RPMI8226 (cell line): ENCODE results near the gene TNS4.
A peak's percentile ranks its signal among the peaks of the same experiment; 100 is the strongest.

ENCODE experiments used
- DNase-seq: peaks from one replicate; pipeline ENCODE4 v3.0.0-alpha.2; 2015

The TNS4 gene

GRCh38 chr17:40534371-40535189 is 33.2 kb upstream of the TNS4 start:
- DNase-seq = no peak

GRCh38 chr17:40533896-40534295 is 32.5 kb upstream of the TNS4 start:
- DNase-seq = no peak

DNA sequence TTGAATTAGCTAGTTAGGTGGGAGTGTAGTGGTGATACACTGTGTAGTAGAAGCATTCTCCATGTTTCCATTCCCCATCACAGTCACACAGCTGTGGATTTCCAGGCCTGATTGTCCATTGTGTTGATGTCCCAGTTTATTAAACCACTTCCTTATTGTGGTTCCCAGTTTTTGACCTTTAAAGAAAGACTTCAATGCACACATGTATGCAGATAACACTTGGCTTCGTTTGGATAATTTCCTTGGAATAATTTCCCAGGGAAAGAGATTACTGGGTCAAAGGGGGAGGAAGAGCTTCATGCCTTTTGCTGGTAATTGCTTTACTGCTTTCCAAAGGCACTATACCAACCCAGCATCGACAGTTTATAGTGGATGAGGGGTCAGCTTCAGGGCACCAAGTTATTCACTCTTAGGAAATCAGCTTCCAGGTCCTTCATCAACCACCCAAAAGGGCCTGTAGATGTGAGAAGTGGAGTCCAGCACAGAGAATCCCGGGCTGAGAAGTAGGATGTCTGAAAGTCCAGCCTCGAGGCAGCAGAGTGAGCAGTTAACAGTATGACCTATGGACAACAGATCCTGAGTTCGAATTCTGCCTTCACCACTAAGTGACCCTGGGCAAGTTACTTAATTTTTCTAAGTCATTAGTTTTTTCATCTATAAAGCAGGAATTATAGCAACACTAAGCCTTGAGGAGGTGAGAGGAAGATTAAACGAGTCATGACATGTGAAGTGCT is 31.3 kb upstream of the TNS4 start:
- no peak for DNase-seq

GRCh38 chr17:40531051-40531991 is 29.9 kb upstream of the TNS4 start:
- DNase-seq = no peak

- DNase-seq = no peak
Measured at GRCh38 chr17:40530531-40530994, 29.1 kb upstream of the TNS4 start.

DNA sequence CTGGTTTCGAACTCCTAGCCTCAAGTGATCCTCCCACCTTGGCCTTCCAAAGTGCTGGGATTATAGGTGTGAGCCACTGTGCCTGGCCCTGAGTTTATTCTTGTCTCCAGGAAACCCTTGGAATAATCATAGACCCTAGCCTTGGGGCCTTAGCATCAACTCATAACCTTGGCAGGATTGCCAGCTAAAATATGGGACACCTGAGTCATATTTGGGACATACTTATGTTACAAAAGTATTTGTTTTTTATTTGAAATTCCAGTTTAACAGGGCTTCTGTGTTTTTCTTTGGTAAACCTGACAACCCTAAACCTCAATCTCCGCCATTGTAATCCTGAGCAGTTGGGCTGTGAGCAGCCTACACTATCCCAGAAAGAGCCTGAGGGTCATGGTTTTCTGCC is 28.6 kb upstream of the TNS4 start:
- no peak for DNase-seq

GRCh38 chr17:40528692-40529417 is 27.4 kb upstream of the TNS4 start:
- no peak for DNase-seq

DNA sequence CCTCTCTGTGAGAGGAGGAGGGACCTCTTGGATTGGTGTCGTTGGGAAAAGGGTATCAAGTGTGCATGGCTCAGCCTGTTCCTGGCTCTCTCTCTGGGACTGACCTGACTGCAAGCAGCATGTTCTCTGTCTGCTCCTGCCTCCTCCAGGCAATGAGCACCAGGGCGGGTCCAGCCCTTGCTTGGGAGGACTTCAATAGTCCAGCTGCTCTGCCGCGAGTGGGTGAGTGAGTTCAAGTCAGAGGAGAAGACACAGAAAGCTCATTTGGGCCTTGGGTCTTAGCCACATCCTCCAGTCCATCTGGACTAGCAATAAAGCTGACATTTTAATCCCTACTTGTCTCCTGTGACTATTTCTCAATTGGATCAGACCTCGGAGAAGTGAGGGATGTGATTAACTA is 25.2 kb upstream of the TNS4 start:
- no peak for DNase-seq

- no peak for DNase-seq
Measured at GRCh38 chr17:40525294-40525693, 23.9 kb upstream of the TNS4 start.

- no peak for DNase-seq
Measured at GRCh38 chr17:40524243-40524965, 23.0 kb upstream of the TNS4 start.

DNA sequence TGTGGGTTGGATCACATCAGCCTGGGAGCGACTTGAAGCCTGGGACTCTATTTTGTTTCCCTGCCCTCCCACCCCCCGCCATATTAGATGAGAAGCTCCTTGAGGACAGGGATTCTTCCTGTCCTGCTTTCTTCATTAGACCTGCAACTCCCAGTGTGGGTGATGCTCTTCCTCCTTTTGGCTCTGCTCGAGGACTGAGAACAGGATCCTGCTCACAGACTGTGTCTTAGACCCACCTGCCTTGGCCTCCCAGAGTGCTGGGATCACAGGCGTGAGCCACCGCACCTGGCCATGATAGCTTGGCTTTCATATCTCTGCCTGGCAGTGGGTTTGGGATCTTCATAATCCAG is 21.5 kb upstream of the TNS4 start:
- DNase-seq = no peak

- no peak for DNase-seq
Measured at GRCh38 chr17:40522250-40522960, 21.0 kb upstream of the TNS4 start.

- DNase-seq = no peak
Measured at GRCh38 chr17:40520991-40521453, 19.6 kb upstream of the TNS4 start.

GRCh38 chr17:40519089-40519775 is 17.8 kb upstream of the TNS4 start:
- DNase-seq = no peak

DNA sequence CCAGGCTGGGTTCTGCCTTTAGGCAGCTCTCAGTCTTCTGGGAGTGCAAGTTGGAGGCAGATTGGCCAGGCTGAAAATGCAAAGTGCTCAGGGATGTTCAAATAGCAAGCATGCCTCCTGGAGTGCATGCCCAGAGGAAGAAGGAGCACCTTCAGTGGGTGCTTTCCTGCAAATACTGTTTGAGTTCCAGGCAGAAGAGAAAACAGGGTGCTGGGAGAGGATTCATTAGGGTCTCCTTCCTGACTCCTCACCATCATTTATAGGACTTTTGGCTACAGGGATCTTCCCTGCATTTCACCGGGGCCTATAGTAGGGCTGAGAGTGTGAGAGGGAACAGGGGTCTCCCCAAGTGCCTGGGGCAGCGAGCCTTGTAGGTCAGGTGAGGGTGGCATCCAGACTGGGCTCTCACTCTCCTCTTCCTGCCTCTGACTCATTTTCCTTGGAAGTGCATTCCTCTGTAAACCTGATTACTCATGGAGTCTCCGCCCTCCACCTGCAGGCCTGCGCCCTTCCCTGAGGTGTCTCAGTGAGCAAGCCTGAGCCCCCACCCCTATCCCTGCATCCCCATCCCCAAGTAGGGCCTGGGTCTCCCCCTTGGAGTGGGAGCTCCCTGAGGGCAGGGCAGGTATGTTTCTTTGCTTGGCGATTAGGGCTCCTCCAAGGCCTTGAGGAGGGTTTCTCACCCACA is 17.1 kb upstream of the TNS4 start:
- DNase-seq = no peak

DNA sequence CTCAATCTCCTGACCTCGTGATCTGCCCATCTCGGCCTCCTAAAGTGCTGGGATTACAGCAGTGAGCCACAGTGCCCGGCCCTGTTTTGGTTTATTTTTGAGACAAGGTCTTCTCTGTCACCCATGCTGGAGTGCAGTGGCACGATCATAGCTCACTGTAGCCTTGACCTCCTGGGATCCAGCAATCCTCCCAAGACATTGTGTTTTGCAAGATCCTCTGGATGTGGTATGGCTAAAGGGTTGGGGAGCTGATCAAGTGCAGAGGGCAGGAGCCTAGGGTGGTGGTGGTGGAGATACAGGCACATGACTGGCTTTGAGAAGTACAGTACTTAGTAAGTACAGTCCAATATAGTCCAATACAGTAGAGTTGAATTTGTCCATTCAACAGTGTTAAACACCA is 16.6 kb upstream of the TNS4 start:
- no peak for DNase-seq

DNA sequence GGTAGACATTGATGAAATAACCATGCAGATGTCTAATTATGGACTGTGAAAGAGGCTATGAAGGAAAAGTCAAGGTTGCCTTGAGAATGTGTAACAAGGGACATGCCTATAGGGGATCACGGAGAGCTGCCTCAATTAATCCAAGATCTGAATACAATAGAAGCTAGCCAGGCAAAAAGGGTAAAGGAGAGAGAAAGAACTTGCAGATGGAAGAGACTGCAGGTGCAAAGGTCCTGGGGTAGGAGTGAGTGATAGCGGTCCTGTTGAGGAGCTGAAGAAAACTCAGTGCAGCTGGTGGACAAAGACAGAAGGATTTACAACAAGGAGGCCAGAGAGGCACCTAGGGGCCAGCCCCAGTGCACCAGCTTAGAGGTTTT is 15.9 kb upstream of the TNS4 start:
- DNase-seq = no peak

- DNase-seq = peak; percentile 52
Measured at GRCh38 chr17:40516581-40517285, 15.3 kb upstream of the TNS4 start.

GRCh38 chr17:40515491-40516041 is 14.1 kb upstream of the TNS4 start:
- DNase-seq = no peak
